ENCODE measurements around the gene VGLL3. TPM values are rescaled to one million over a fixed set of nuclear protein-coding genes. Genes with fewer than 3 reads are reported as not detected.

The VGLL3 gene
- total and polyA plus RNA-seq, 2 experiments from 2014 or later: 1.4 to 7.3 TPM

DNA sequence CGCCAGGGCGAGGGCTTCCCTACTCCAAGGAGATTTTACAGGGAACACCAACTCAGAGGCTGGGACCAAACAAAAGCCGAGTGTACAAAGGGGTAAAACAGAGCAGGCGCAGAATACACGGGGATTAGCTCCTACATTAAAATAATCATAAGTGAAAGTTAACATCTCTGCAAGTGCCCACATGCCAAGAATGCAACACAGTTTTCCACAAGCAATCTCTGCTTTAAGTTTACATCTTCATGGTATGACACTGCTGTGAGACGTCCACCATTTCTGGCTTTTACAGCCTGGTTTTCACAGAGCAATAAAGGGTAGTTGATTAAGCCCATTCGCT, 500 bp upstream of the VGLL3 start:
- DNase-seq (ENCODE audit: low spot score) (no peak), ATAC-seq (no peak)
- Histone ChIP-seq H3K4me2 (peak overlapping the region; percentile 84), H3K36me3 (ENCODE audit: insufficient read depth) (no peaks in the 10 kb centered on the region), H3K79me2 (replicated peaks; ENCODE audit: insufficient read depth) (no peaks in the 10 kb centered on the region), H3K4me3 (peak overlapping the region; percentile 72), H3K9me2 (ENCODE audit: insufficient read depth) (no peaks in the 10 kb centered on the region), H2AFZ (peak overlapping the region; percentile 97), H3F3A (replicated peaks; ENCODE audit: low read depth) (no peaks in the 10 kb centered on the region), H3K4me1 (ENCODE audit: insufficient read depth) (peaks cover 13% of the 10 kb centered on the region), H4K20me1 (replicated peaks; ENCODE audit: insufficient read depth) (no peaks in the 10 kb centered on the region), H3K27me3 (ENCODE audit: insufficient read depth) (peaks cover 18% of the 10 kb centered on the region), H3K27ac (ENCODE audit: low read depth) (no peak overlapping the region)
- Mint-ChIP-seq H3K27ac (peak overlapping the region; percentile 84; the same call in 1 of the 2 replicates), H3K36me3 (ENCODE audit: low read depth) (no peaks in the 10 kb centered on the region), H3K9me3 (no peaks in the 10 kb centered on the region), H3K4me1 (peaks cover 24% of the 10 kb centered on the region), H3K27me3 (ENCODE audit: insufficient read depth, low read depth, poor library complexity) (peaks cover 13% of the 10 kb centered on the region), H3K4me3 (peak overlapping the region; percentile 75)
- no peak for TF ChIP-seq ZNF331 (CRISPR knock-in tag; IDR thresholded peaks at IDR 0.05; ENCODE audit: low read depth)
- TF ChIP-seq, protein P1, sequence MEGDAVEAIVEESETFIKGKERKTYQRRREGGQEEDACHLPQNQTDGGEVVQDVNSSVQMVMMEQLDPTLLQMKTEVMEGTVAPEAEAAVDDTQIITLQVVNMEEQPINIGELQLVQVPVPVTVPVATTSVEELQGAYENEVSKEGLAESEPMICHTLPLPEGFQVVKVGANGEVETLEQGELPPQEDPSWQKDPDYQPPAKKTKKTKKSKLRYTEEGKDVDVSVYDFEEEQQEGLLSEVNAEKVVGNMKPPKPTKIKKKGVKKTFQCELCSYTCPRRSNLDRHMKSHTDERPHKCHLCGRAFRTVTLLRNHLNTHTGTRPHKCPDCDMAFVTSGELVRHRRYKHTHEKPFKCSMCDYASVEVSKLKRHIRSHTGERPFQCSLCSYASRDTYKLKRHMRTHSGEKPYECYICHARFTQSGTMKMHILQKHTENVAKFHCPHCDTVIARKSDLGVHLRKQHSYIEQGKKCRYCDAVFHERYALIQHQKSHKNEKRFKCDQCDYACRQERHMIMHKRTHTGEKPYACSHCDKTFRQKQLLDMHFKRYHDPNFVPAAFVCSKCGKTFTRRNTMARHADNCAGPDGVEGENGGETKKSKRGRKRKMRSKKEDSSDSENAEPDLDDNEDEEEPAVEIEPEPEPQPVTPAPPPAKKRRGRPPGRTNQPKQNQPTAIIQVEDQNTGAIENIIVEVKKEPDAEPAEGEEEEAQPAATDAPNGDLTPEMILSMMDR (conservative IDR thresholded peaks at IDR 0.05; ENCODE audit: low read depth in 2 of 2): no peak
- TF ChIP-seq STAT1 (IDR thresholded peaks at IDR 0.05; ENCODE audit: unreplicated experiment): no peak
- no peak for TF ChIP-seq EZH2 (IDR thresholded peaks at IDR 0.05; ENCODE audit: low read depth, unreplicated experiment)
- no peak for TF ChIP-seq POLR2AphosphoS5 (IDR thresholded peaks at IDR 0.05; ENCODE audit: low read depth)
- TF ChIP-seq EZH2phosphoT487 (IDR thresholded peaks at IDR 0.05; ENCODE audit: unreplicated experiment): no peak
- TF ChIP-seq, protein P2, sequence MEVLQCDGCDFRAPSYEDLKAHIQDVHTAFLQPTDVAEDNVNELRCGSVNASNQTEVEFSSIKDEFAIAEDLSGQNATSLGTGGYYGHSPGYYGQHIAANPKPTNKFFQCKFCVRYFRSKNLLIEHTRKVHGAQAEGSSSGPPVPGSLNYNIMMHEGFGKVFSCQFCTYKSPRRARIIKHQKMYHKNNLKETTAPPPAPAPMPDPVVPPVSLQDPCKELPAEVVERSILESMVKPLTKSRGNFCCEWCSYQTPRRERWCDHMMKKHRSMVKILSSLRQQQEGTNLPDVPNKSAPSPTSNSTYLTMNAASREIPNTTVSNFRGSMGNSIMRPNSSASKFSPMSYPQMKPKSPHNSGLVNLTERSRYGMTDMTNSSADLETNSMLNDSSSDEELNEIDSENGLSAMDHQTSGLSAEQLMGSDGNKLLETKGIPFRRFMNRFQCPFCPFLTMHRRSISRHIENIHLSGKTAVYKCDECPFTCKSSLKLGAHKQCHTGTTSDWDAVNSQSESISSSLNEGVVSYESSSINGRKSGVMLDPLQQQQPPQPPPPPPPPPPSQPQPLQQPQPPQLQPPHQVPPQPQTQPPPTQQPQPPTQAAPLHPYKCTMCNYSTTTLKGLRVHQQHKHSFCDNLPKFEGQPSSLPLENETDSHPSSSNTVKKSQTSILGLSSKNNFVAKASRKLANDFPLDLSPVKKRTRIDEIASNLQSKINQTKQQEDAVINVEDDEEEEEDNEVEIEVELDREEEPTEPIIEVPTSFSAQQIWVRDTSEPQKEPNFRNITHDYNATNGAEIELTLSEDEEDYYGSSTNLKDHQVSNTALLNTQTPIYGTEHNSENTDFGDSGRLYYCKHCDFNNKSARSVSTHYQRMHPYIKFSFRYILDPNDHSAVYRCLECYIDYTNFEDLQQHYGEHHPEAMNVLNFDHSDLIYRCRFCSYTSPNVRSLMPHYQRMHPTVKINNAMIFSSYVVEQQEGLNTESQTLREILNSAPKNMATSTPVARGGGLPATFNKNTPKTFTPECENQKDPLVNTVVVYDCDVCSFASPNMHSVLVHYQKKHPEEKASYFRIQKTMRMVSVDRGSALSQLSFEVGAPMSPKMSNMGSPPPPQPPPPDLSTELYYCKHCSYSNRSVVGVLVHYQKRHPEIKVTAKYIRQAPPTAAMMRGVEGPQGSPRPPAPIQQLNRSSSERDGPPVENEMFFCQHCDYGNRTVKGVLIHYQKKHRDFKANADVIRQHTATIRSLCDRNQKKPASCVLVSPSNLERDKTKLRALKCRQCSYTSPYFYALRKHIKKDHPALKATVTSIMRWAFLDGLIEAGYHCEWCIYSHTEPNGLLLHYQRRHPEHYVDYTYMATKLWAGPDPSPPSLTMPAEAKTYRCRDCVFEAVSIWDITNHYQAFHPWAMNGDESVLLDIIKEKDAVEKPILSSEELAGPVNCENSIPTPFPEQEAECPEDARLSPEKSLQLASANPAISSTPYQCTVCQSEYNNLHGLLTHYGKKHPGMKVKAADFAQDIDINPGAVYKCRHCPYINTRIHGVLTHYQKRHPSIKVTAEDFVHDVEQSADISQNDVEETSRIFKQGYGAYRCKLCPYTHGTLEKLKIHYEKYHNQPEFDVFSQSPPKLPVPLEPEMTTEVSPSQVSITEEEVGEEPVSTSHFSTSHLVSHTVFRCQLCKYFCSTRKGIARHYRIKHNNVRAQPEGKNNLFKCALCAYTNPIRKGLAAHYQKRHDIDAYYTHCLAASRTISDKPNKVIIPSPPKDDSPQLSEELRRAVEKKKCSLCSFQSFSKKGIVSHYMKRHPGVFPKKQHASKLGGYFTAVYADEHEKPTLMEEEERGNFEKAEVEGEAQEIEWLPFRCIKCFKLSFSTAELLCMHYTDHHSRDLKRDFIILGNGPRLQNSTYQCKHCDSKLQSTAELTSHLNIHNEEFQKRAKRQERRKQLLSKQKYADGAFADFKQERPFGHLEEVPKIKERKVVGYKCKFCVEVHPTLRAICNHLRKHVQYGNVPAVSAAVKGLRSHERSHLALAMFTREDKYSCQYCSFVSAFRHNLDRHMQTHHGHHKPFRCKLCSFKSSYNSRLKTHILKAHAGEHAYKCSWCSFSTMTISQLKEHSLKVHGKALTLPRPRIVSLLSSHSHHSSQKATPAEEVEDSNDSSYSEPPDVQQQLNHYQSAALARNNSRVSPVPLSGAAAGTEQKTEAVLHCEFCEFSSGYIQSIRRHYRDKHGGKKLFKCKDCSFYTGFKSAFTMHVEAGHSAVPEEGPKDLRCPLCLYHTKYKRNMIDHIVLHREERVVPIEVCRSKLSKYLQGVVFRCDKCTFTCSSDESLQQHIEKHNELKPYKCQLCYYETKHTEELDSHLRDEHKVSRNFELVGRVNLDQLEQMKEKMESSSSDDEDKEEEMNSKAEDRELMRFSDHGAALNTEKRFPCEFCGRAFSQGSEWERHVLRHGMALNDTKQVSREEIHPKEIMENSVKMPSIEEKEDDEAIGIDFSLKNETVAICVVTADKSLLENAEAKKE (CRISPR knock-in tag; IDR thresholded peaks at IDR 0.05): no peak
- no peak for TF ChIP-seq ZNF114 (CRISPR knock-in tag; IDR thresholded peaks at IDR 0.05)
- TF ChIP-seq, protein P3, sequence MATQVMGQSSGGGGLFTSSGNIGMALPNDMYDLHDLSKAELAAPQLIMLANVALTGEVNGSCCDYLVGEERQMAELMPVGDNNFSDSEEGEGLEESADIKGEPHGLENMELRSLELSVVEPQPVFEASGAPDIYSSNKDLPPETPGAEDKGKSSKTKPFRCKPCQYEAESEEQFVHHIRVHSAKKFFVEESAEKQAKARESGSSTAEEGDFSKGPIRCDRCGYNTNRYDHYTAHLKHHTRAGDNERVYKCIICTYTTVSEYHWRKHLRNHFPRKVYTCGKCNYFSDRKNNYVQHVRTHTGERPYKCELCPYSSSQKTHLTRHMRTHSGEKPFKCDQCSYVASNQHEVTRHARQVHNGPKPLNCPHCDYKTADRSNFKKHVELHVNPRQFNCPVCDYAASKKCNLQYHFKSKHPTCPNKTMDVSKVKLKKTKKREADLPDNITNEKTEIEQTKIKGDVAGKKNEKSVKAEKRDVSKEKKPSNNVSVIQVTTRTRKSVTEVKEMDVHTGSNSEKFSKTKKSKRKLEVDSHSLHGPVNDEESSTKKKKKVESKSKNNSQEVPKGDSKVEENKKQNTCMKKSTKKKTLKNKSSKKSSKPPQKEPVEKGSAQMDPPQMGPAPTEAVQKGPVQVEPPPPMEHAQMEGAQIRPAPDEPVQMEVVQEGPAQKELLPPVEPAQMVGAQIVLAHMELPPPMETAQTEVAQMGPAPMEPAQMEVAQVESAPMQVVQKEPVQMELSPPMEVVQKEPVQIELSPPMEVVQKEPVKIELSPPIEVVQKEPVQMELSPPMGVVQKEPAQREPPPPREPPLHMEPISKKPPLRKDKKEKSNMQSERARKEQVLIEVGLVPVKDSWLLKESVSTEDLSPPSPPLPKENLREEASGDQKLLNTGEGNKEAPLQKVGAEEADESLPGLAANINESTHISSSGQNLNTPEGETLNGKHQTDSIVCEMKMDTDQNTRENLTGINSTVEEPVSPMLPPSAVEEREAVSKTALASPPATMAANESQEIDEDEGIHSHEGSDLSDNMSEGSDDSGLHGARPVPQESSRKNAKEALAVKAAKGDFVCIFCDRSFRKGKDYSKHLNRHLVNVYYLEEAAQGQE (IDR thresholded peaks at IDR 0.05; ENCODE audit: unreplicated experiment): no peak

Data from GM23338 (cell line).